IPS-NIHi7 (cell line): ENCODE measurements around the gene KANK2.

Source experiments
- DNase-seq: peaks from one replicate; pipeline ENCODE4 v3.0.0; 2012; ENCODE audit warnings: mixed read lengths; ENCODE audit errors: extremely low spot score

The KANK2 gene

GRCh38 chr19:11225815-11226214 lies 28.5 kb upstream of the KANK2 start:
- DNase-seq, result no peak

DNA sequence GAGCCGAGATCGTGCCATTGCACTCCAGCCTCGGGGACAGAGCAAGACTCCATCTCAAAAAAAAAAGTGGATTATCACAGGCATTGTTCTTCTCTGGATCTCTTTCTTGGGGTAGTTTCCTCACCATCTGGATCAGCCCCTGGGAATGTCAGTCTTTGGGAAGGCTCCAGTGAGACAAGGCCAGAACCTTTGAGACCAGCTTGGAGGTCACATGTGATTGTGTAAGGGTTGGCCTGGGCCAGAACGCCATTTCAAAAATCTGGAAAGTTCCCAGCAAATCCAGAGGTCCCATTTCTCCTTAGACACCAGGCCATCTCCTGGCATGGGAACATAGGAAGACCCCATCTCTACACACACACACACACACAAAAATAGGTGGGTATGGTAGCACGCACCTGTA lies 27.8 kb upstream of the KANK2 start:
- DNase-seq, result no peak

DNA sequence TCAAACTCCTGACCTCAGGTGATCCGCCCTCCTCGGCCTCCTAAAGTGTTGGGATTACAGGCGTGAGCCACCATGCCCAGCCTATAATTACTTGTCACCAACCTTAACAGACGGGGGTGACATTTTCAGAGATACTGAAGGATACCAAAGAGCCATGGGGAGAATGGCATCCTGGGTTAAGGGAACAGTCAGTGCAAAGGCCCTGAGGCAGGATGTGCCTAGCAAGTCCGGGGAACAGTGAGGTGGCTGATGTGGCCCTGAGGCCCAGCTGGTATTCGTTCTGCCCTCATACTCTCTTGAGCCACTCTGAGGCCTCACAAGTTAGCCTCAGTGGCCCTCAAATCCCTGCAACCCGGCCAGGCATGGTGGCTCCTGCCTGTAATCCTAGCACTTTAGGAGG lies 27.1 kb upstream of the KANK2 start:
- no peak for DNase-seq

DNA sequence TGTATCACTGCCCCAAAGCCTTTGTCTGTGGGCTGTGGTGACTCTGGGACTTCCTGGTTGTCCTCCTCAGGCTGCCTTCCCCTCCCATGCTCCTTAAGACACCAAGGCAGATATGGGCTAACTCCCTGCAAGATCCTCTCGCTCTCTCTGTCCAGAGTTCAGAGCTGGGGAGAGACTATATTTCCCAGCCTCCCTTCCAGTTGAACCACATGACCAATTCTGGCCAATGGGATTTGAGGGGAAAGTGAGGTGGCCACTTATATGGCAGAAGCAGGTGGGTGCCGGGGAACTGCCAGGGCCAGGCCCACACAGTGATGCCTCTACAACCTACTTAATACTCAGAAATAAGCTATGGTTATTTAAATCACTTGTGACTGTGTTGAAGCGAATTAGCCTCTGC lies 25.9 kb upstream of the KANK2 start:
- DNase-seq, result no peak

DNA sequence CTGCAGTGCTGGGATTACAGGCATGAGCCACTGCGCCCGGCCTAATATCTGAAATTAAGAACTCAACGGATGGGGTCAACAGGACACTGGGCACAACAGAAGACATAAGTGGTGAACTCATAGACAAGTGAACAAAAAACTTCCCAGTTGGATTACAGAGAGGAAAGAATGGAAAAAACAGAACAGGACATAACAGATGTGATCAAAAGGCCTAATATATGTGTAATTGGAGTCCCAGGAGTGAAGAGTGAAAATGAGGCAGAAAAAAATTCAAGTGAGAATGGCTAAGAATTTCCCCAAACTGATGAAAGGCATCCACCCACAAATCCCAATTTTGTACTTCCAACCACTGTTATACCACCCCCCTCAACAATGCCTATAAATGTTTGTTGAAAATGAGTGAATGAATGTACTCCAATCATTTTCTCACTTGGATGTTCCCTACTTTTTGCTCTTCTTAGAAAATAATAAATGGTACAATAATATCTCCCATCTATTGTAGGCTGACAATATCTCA lies 23.8 kb upstream of the KANK2 start:
- no peak for DNase-seq

GRCh38 chr19:11214387-11214786 lies 17.0 kb upstream of the KANK2 start:
- DNase-seq, result no peak

DNA sequence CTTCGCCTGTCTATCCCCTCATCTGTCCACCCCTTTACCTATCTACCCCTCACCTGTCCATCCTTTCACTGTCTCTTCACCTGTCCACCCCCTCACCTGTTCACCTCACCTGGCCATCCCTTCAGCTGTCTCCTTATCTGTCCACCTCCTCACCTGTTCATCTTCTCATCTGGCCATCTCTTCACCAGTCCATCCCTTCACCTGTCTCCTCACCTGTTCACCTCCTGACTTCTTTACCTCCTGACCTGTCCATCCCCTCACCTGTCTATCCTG lies 13.2 kb upstream of the KANK2 start:
- no peak for DNase-seq

GRCh38 chr19:11209839-11210655 lies 12.7 kb upstream of the KANK2 start:
- DNase-seq, result no peak

- DNase-seq, result no peak
These were observed 11.5 kb upstream of the KANK2 start for GRCh38 chr19:11208561-11209471.

- no peak for DNase-seq
These were observed 8.7 kb upstream of the KANK2 start for GRCh38 chr19:11205939-11206570.

DNA sequence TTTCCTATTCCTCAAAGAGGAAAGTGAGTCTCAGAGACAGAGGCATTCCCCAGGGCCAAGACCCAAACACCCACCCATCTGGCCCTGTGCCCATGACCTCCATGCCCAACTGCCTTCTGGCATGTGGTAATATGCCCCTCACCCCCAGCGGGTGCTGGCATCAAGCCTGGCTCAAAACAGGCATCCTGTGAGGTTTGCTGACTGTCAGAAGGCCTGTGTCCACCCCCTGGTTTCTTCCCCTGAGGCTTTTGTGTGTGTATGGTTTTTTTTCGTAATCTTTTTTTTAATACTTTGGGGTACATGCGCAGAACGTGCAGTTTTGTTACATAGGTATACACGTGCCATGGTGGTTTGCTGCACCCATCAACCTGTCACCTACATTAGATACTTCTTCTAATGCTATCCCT lies 7.6 kb upstream of the KANK2 start:
- DNase-seq, result no peak

GRCh38 chr19:11204076-11204602 lies 6.8 kb upstream of the KANK2 start:
- no peak for DNase-seq

DNA sequence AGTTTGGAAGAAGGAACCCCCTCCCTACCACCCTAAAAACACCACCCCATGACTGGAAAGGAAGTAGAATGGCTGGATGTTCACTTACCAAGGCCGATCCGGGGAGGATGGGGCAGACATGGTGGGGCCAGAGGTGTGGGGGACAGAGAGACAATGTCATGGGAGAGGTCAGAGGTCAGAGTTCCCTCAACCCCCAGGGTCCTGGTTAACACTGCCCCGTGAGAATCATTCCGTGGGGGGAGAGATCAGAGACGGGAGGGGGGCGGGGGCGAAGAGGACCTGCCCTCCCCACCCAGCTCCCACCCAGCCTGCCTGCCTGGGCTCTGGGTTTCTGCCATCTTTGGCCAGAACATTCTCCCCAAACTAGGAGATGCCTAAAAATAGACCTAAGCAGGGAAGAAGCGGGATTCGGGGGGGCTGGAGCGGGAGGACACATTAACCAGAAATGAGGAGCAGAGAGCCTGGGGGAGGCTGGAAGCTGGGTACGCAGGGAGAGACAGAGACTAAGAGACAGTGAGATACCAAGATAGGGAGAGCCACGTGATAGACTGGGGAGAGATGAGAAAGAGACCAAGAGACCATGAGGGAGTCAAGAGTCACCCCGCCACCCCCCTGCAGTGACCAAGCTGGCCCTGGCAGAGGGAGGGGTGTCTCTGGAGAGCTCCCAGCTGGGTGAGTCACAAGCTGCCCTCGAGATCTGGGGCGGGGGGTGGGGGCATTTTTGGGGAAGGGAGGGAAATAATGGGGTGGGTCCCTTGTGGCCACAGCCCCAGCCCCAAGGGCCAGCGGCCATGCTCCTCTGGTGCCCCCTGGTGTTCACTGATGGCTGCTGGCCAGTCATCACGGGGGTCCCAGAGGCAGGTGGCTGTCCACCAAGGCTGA lies 6.1 kb upstream of the KANK2 start:
- peak; percentile 98 for DNase-seq

DNA sequence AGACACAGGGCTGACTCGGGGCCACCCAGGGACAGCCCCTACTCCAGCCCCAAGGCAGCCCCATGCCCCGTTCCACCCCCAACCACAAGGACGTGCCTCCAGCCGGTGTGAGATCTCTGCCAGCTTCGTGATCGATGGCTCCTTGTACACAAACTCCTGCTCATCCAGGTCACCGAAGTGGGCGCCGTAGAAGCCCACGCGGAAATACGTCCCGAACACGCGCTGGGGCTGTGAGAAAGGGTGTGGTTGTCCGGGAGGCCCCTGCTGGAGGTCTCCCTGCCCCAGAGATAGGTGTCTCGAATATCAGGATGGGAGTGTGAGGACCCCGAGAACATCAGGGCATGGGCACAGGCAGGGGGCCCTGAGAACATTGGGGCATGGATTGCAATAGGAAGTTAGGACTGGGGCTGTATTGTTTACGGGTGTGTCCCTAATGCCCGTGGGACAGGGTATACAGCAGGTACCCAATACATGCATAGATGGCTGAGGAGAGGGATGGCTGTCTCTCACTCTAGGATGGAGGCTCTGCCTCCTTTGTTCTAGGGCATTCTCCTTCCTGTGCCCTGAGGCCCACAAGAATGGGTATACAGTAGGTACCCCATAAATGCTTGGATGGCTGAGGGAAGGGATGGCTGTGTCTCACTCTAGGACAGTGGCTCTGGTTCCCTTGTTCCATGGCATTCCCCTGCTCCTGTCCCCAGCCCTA lies 5.3 kb upstream of the KANK2 start:
- DNase-seq, result no peak

- DNase-seq, result no peak
These were observed 4.4 kb upstream of the KANK2 start for GRCh38 chr19:11201791-11202190.

DNA sequence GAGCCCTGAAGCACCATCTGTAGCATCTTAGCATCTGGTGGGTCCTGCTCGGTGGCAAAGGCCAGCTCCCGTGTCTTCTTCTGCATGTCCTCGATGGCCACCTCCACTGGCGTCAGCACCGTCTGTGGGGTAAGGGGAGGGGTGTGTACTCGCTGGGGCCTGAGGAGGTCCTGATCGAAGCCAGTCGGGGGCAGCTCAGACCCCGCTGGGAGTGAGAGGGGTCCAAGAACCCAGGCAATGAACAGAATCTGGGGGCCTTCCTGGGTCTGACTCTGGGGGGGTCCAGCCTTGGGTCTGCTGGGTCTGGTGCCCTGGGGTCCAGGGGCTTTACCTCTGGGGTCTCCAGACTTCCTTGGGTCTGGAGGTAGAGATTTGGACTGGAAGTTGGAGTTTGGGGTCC lies 3.6 kb upstream of the KANK2 start:
- DNase-seq, result no peak

GRCh38 chr19:11200015-11200574 lies 2.8 kb upstream of the KANK2 start:
- no peak for DNase-seq

GRCh38 chr19:11199517-11199916 lies 2.2 kb upstream of the KANK2 start:
- no peak for DNase-seq

- DNase-seq, result no peak
These were observed 1.6 kb upstream of the KANK2 start for GRCh38 chr19:11198769-11199424.

- DNase-seq, result no peak
These were observed 810 bp upstream of the KANK2 start for GRCh38 chr19:11198175-11198534.
